Endothelial cell of umbilical vein (primary cell): ENCODE results near the gene LMO1. TPM values are rescaled to one million over a fixed set of nuclear protein-coding genes. Genes with fewer than 3 reads are reported as not detected.

Experiments used
- BruUV-seq: library from RNA; stranded (reverse); fragments of 400-500 nt; replicated peaks from 2 replicates; lab custom pipeline; 2021; lab: Mats Ljungman, UMichigan
- CTCF ChIA-PET: fragments of 300-600, 350-600 bp; sonication (Branson Sonifier 250); formaldehyde crosslinking; loops from one replicate; lab custom pipeline; 2021; ENCODE audit warnings: antibody characterized with exemption, inconsistent platforms; lab: Charles Lee
- POLR2A ChIA-PET: fragments of 300-600, 350-600 bp; sonication (Branson Sonifier 250); formaldehyde crosslinking; loops from one replicate; lab custom pipeline; 2021; ENCODE audit warnings: antibody characterized with exemption, inconsistent platforms; lab: Charles Lee
- DNase-seq: peaks from one replicate; pipeline ENCODE4 v3.0.0-alpha.2; 2011; ENCODE audit warnings: low read depth, low spot score
- FAIRE-seq: peaks from 2 replicates; lab custom pipeline; 2011; peaks lifted over from hg19 to GRCh38; lab: Jason Lieb, UNC
- H2AFZ ChIP-seq: 2 replicates; pipeline ENCODE4 v1.6.0; 2012; ENCODE audit warnings: low read depth, low read length, control low read depth, inconsistent platforms
- H3K27ac ChIP-seq: 2 replicates; pipeline ENCODE4 v1.5.1; 2011; ENCODE audit warnings: low read depth, mild to moderate bottlenecking, control low read depth, low read length, moderate library complexity; ENCODE audit not compliant: insufficient read depth
- H3K27me3 ChIP-seq, 2 experiments: 2 replicates each; pipeline versions ENCODE4 v1.6.0 to v1.6.1; 2011; ENCODE audit warnings: low read length in 2 of 2, mixed read lengths in 1 of 2; ENCODE audit not compliant: control insufficient read depth in 2 of 2, insufficient read depth in 2 of 2
- H3K36me3 ChIP-seq, 2 experiments: 2 replicates in 1 of 2; 3 replicates in 1 of 2; pipeline ENCODE4 v1.5.1; 2011; ENCODE audit warnings: low read length in 2 of 2, mild to moderate bottlenecking in 1 of 2, moderate library complexity in 1 of 2; ENCODE audit not compliant: control insufficient read depth in 2 of 2, insufficient read depth in 2 of 2; ENCODE audit errors: extremely low read depth in 1 of 2
- H3K4me1 ChIP-seq: 3 replicates; pipeline ENCODE4 v1.5.1; 2011; ENCODE audit warnings: mild to moderate bottlenecking, low read length; ENCODE audit not compliant: control insufficient read depth, insufficient read depth; ENCODE audit errors: extremely low read depth
- H3K4me2 ChIP-seq: 2 replicates; pipeline ENCODE4 v1.6.1; 2011; ENCODE audit warnings: low read length, control low read depth, mixed read lengths; ENCODE audit not compliant: insufficient read depth
- H3K4me3 ChIP-seq, 3 experiments: fragments of 200-600 bp in 1 of 3; sonication (generic), shearing (Covaris generic) in 1 of 3; replicated peaks in 1 of 3; 2 replicates each; pipeline ENCODE4 v1.5.1; 2011 to 2016; ENCODE audit warnings: control low read depth in 3 of 3, low read length in 3 of 3, mild to moderate bottlenecking in 2 of 3, inconsistent platforms in 1 of 3, low read depth in 1 of 3, moderate library complexity in 1 of 3; ENCODE audit not compliant: insufficient read depth in 1 of 3
- H3K79me2 ChIP-seq: 2 replicates; pipeline ENCODE4 v1.6.0; 2012; ENCODE audit warnings: low read length, inconsistent platforms; ENCODE audit not compliant: control insufficient read depth, insufficient read depth
- H3K9ac ChIP-seq: replicated peaks from 2 replicates; pipeline ENCODE3; 2011; ENCODE audit warnings: low read length, control low read depth; ENCODE audit not compliant: insufficient read depth; ENCODE audit errors: extremely low read depth
- H3K9me1 ChIP-seq: replicated peaks from 3 replicates; pipeline ENCODE4 v1.6.0; 2011; ENCODE audit warnings: mild to moderate bottlenecking, low read length; ENCODE audit not compliant: control insufficient read depth, insufficient read depth; ENCODE audit errors: extremely low read depth
- H3K9me3 ChIP-seq: replicated peaks from 2 replicates; pipeline ENCODE4 v1.5.1; 2012; ENCODE audit warnings: low read length, inconsistent platforms; ENCODE audit not compliant: control insufficient read depth, insufficient read depth
- H4K20me1 ChIP-seq: replicated peaks from 2 replicates; pipeline ENCODE3; 2011; ENCODE audit warnings: mild to moderate bottlenecking, low read length; ENCODE audit not compliant: control insufficient read depth, insufficient read depth; ENCODE audit errors: extremely low read depth
- EZH2 ChIP-seq: IDR thresholded peaks from 2 replicates; pipeline ENCODE4 v1.6.1; 2012; ENCODE audit warnings: borderline replicate concordance, low read depth, mild to moderate bottlenecking, moderate library complexity, low read length, inconsistent platforms; ENCODE audit not compliant: severe bottlenecking
- FOS ChIP-seq: IDR thresholded peaks from 2 replicates; pipeline ENCODE4 v1.6.1; 2011; ENCODE audit warnings: mild to moderate bottlenecking, low read length, moderate library complexity, borderline replicate concordance; ENCODE audit not compliant: insufficient read depth
- GATA2 ChIP-seq: IDR thresholded peaks from 2 replicates; pipeline ENCODE4 v1.7.0; 2011; ENCODE audit warnings: low read depth, mild to moderate bottlenecking, moderate library complexity, mixed read lengths, low read length; ENCODE audit not compliant: insufficient read length, insufficient read depth
- JUN ChIP-seq: IDR thresholded peaks from 2 replicates; pipeline ENCODE4 v1.6.1; 2011; ENCODE audit warnings: borderline replicate concordance, low read depth; ENCODE audit not compliant: insufficient read length, insufficient read depth
- MYC ChIP-seq: IDR thresholded peaks from one replicate; pipeline ENCODE4 v1.6.1; 2011; ENCODE audit warnings: mild to moderate bottlenecking, low read depth, low read length
- POLR2A ChIP-seq: IDR thresholded peaks from 2 replicates; pipeline ENCODE4 v1.6.1; 2012; ENCODE audit warnings: low read depth, mild to moderate bottlenecking, control low read depth, low read length
- POLR2AphosphoS5 ChIP-seq: IDR thresholded peaks from 2 replicates; pipeline ENCODE4 v1.6.1; 2012; ENCODE audit warnings: low read depth, mild to moderate bottlenecking, control low read depth, low read length, moderate library complexity; ENCODE audit not compliant: insufficient read depth
- dilution Hi-C: fragments of 300-500 bp; cut with MboI; formaldehyde crosslinking; loops from one replicate; pipeline ENCODE4 v1.15.0; 2019; ENCODE audit warnings: low sequenced_read_pairs; ENCODE audit not compliant: extremely low pct_ligation_motif_present
- intact Hi-C: fragments of 100-400 bp; cut with micrococcal nuclease; formaldehyde crosslinking; loops from one replicate; pipeline ENCODE4 v1.10.0; 2022
- polyA plus RNA-seq, 4 experiments: library from polyadenylated mRNA; depleted of rRNA in 3 of 4; stranded (reverse) in 3 of 4; unstranded in 1 of 4; fragments of >200 nt; gene quantifications; 2 replicates each; pipeline versions ENCODE4 v1.2.1 to v1.2.3, GENCODE V29; 2011 to 2012; ENCODE audit warnings: missing spikeins in 1 of 4
- total RNA-seq: library from RNA; stranded (reverse); gene quantifications from 2 replicates; pipeline ENCODE4 v1.2.3, GENCODE V29; 2021
- TF ChIP-seq, protein P1 (sequence below), 2 donors: IDR thresholded peaks; 1 replicate in 1 of 2; 2 replicates in 1 of 2; pipeline ENCODE4 v1.5.1; 2011; ENCODE audit warnings: low read length in 2 of 2, mild to moderate bottlenecking in 2 of 2, moderate library complexity in 2 of 2, control low read depth in 1 of 2, inconsistent platforms in 1 of 2, low read depth in 1 of 2; ENCODE audit not compliant: insufficient read depth in 1 of 2; ENCODE audit errors: extremely low read depth in 1 of 2
- TF ChIP-seq, protein P2 (sequence below): IDR thresholded peaks from 2 replicates; pipeline ENCODE4 v1.6.1; 2011; ENCODE audit not compliant: insufficient read depth, insufficient read length

The LMO1 gene
- total and polyA plus RNA-seq, 2 donors (not counting 3 experiments of a cell fraction or from before 2014, with no cell fraction given) = not detected

DNA sequence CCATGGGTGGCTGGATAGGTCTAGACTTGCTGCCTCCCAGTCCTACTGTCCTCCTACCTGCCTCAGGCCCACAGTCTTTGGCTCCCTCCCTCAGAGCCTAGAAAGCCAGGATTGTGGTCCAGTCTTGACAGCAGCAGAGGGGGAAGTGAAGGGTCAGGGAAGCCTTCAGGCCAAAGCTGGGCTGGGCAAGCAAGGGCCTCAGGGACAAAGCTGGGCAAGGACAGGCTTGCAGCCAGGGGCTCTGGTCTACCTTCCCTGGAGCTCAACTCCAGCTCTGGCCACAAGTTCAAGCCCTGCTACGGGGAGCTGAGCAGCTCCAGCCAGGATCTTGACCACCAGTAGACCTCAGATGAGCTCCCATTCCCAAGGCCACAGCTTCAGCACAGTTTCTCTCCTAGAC, 14.9 kb downstream of the LMO1 start:
- BruUV-seq = no TSS peak
- no peaks in the 10 kb centered on the region for H3K9me3 ChIP-seq
- H4K20me1 ChIP-seq = no peaks in the 10 kb centered on the region
- no peaks in the 10 kb centered on the region for H3K79me2 ChIP-seq
- DNase-seq = no peak
- H3K9me1 ChIP-seq = no peaks in the 10 kb centered on the region
- H3K36me3 ChIP-seq = no peaks in the 10 kb centered on the region
- CTCF ChIA-PET = interaction anchor here (1.1 to 4.9 kb wide), 3 partner anchors 11 to 318 kb away, joined by 3 to 46 read pairs (median 23); partner anchors contain the start of gene LMO1
- H2AFZ ChIP-seq = no peak overlapping the region
- dilution Hi-C loops (no loop called here), intact Hi-C loops (no loop called here)
- TF ChIP-seq, protein P1, sequence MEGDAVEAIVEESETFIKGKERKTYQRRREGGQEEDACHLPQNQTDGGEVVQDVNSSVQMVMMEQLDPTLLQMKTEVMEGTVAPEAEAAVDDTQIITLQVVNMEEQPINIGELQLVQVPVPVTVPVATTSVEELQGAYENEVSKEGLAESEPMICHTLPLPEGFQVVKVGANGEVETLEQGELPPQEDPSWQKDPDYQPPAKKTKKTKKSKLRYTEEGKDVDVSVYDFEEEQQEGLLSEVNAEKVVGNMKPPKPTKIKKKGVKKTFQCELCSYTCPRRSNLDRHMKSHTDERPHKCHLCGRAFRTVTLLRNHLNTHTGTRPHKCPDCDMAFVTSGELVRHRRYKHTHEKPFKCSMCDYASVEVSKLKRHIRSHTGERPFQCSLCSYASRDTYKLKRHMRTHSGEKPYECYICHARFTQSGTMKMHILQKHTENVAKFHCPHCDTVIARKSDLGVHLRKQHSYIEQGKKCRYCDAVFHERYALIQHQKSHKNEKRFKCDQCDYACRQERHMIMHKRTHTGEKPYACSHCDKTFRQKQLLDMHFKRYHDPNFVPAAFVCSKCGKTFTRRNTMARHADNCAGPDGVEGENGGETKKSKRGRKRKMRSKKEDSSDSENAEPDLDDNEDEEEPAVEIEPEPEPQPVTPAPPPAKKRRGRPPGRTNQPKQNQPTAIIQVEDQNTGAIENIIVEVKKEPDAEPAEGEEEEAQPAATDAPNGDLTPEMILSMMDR (IDR thresholded peaks at IDR 0.05; ENCODE audit: extremely low read depth in 1 of 2, insufficient read depth in 1 of 2, low read depth in 1 of 2, low read length in 2 of 2) = no peak
- TF ChIP-seq, protein P2, sequence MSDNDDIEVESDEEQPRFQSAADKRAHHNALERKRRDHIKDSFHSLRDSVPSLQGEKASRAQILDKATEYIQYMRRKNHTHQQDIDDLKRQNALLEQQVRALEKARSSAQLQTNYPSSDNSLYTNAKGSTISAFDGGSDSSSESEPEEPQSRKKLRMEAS = no peak
- TF ChIP-seq FOS = no peak
- no peak for TF ChIP-seq POLR2A
- no peak for TF ChIP-seq EZH2
- no peak for TF ChIP-seq MYC
- TF ChIP-seq JUN = no peak
- no peak for TF ChIP-seq GATA2
- TF ChIP-seq POLR2AphosphoS5 = no peak
- H3K27ac ChIP-seq = no peak overlapping the region
- FAIRE-seq = no peak
- H3K4me3 ChIP-seq = no peak overlapping the region
- H3K27me3 ChIP-seq = peaks cover 3% of the 10 kb centered on the region in 2 experiments
- no peak overlapping the region for H3K4me2 ChIP-seq
- H3K9ac ChIP-seq = no peak overlapping the region
- H3K4me1 ChIP-seq = peaks cover 6% of the 10 kb centered on the region
- POLR2A ChIA-PET = no interaction called here
